ENCODE measurements around the gene TMEM209.
"Not testable (repeated sequence)": the region's sequence is repeated elsewhere in the genome, so short reads cannot be mapped to it uniquely, and the experiment has no call there.

- not testable (repeated sequence) for TF ChIP-seq EZH2 (IDR thresholded peaks at IDR 0.05); POLR2AphosphoS5 (IDR thresholded peaks at IDR 0.05; ENCODE audit: borderline replicate concordance, low read depth, low read length); FOXP2 (optimal IDR thresholded peaks at IDR 0.05; ENCODE audit: control extremely low read depth, extremely low read length, insufficient read depth)
Measured at GRCh38 chr7:130248842-130249241, 43.6 kb upstream of the TMEM209 start.

Measured in SK-N-MC (cell line).